ENCODE results near the gene OVOL2.

The OVOL2 gene

DNA sequence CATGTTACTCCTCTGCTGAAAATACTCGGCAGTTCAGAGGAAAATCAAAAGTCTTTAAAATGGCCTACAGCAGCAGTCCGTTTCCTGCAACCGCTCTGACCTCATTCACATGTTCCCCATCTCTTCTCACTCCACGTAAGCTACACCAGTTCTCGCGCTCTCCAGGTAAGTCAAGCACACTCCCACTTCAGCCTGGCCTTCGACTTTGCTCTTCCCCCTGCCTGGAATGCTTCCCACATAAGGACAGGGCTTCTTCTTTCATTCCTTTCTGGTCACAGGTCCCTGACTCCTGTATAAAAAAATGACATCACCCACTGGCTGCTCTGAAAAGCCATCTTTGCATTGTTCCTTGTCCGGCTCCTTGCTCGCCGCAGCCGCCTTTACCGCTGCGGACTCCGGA lies 46.2 kb downstream of the OVOL2 start:
- DNase-seq = no peak

- DNase-seq = no peak
These were observed 48.6 kb downstream of the OVOL2 start for GRCh38 chr20:18009116-18009515.

DNA sequence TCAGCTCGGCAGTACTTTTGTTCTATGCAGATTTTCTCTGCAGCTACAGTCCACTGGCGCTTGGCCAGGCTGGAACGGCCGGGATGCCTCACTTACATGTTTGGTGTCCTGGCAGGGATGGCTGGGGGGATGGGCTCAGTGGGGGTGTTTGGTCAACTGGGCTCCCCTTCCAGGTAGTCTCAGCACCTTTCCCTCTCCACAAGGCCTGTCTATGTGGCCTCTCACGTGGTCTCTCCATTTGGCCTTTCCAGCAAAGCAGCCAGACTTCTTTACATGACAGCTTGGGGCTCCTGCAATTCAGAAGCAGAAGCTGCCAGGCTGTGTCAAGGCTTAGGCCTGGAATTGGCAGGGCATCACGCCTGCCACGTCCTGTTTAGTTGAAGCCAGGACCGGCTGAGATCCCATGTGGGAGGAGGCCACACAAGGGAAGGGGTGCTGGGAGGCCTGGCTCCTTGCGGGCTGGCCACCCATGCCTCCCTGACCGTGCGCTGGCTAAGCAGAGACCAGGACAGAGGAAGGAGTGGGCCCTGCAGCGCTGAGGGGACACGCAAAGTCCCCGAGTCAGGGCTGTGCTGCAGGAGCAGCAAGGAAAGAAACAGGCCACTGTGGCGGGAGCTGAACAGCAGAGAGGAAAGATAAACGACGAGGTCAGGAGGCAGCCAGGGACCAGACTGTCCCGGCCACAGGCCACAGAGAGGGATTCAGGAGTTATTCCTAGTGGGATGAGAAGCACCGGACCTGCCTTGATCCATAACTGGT lies 50.0 kb downstream of the OVOL2 start:
- DNase-seq = no peak

GRCh38 chr20:18006684-18007083 lies 51.0 kb downstream of the OVOL2 start:
- DNase-seq = no peak

DNA sequence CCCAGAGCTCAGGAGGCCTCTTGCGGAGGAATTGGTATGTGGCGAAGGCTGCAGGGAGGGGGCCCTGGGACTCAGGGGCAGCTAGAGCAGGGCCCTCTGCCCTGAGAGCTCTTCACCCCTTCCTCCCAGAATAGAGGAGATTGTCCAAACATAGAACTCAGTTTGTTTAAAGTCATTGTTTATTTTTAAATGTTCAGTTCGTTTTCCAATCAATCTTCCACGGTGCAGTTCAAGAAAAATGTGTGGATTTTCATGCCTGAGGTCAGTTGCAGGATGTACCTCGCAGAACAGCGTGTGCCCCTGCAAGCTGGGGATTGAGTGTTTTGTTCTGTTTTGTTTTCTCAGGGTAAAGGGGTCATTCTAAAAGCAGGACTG lies 51.7 kb downstream of the OVOL2 start:
- DNase-seq = no peak

DNA sequence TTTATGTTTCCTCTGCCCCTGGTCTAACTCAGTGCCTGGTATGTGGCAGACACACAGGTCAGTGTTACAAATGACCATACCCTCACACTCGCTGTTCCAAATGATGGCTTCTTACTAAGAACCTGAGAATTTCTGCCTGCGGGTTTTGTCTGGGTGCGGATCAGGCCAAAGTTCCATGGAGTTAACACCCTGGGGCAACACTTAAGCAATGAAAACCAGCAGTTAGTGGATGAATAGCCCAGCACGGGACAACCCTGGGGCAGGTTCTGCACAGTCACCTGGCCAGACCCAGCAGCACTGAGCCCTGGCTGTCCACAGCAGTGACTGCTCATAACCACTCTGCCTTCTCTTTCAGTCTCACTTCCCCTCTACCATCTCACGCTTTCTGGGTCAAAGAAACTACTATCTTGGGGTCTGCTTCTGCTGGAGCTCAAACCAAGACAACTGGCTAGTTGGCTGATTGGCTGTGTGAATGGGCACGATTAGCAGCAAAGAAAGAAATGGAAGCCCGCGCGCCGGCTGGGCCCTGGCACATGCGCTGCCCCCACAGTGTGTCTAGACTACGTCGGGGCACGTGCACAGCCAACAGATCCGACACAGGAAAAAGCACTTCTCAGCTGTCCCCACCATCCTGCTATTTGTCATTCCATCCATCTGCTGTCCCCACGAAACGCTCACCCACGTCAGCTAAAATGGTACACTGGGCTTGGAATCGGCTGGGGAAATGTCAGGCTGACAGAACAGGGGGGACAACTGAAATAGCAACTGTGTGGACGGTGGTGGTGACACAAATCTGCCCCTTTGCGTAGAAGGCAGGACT lies 52.3 kb downstream of the OVOL2 start:
- DNase-seq = no peak

DNA sequence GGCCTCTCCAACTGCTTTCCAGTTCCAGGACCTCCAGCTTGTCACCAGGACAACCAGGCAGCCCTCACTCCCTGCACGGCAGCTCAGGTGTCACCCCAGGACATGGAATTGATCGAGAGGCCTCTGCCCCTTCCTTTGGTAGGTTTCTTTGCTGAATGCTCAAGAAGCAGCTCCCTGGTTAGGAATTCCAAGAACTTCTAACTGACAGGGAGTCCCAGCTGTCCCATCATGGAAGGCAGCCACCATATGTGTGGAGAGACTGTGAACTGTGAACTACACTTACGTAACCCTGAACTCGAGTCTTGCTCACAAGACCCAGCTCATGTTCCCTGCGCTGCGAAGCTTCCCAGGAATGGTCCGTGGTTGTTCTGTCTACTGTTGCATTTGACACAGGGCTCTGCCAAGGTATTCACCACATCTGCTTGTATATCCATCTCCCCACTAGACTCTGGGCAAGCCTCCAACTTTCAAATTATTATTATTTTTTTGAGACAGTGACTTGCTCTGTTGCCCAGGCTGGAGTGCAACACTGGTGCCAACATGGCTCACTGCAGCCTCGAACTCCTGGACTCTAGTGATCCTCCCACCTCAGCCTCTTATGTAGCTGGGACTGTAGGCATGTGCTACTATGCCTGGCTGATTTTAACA lies 53.2 kb downstream of the OVOL2 start:
- no peak for DNase-seq

- no peak for DNase-seq
These were observed 53.8 kb downstream of the OVOL2 start for GRCh38 chr20:18003897-18004296.

GRCh38 chr20:18001131-18001921 lies 56.4 kb downstream of the OVOL2 start:
- no peak for DNase-seq

- DNase-seq = no peak
These were observed 58.1 kb downstream of the OVOL2 start for GRCh38 chr20:17999566-17999965.

DNA sequence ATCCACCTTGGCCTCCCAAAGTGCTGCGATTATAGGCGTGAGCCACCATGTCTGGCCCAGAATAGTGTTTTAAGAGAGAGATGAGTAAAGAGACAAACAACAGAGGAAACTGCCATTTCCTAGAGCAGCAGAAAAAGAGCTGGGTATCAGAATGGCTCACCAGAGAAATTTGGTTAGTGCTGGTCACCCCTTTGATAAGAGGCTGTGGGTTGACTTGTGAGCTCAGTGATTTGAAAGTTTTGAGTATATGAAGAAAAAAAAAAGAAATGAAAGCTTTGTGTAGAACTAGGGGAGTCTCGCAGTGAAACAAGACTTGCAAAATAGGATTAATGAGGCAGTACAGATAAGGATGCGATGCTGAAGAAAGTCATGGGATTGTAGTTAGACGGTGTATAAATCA lies 59.3 kb downstream of the OVOL2 start:
- DNase-seq = no peak

- peak; percentile 22 to 35 for DNase-seq
These were observed 61.5 kb downstream of the OVOL2 start for GRCh38 chr20:17995967-17996819.

DNA sequence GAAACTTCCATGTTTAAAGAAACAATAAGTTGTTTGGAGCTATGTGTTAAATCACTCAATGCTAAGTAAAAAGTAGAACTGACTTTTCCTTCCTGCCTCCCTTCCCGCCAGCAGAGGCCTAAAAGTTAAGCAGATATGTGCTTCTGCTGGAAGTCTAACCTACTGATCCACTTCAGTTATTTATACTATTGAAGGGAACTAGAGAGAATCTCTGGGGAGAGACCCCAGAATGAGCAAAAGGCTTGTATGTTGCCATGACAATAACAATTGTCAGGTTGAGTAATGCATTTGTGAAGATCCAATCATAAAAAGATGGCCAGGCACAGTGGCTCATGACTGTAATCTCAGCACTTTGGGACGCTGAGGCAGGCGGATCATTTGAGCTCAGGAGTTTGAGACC lies 64.2 kb downstream of the OVOL2 start:
- no peak for DNase-seq

DNA sequence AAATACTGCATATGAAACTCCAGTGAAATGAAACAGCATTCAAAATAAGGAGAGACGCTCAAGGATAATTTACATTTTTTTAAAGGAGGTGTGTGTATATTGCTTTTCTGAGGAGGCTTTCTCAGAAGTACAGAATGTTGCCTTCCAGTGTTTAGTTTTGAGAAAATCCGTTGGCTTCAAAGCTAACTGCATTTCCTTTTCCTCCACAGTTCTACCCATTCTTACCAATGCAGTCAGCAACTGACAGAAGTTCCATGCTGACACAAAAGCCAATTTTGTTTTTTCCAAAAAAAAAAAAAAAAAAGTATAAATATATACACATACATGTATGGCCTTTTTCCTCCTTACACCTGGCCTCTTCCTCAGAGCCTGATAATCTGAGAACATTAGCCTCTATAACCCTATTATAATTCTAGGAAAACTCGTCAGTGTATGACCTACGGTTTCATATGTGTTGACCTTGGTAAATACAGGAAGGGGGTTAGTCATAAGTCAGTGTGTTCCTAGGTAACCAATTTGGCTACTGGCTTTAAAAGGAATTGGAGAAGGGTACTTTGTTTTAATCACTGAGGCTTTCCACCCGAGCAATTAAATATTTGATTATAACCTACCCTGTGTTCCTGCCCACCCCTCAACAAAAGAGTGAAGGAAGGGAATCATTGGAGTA lies 64.7 kb downstream of the OVOL2 start:
- no peak for DNase-seq

- DNase-seq = peak in 1 of 2 donors; percentile 28
These were observed 65.5 kb downstream of the OVOL2 start for GRCh38 chr20:17992224-17992637.

GRCh38 chr20:17990278-17990972 lies 67.3 kb downstream of the OVOL2 start:
- no peak for DNase-seq

- no peak for DNase-seq
These were observed 69.7 kb downstream of the OVOL2 start for GRCh38 chr20:17987988-17988387.

- no peak for DNase-seq
These were observed 72.2 kb downstream of the OVOL2 start for GRCh38 chr20:17985388-17986018.

GRCh38 chr20:17976305-17976704 lies 81.4 kb downstream of the OVOL2 start:
- DNase-seq = no peak

Measured in stimulated activated CD4-positive, alpha-beta T cell treated with anti-CD3 and anti-CD28 coated beads, Interleukin-2, amount 100 ng/mL, for 48 hours (primary cell).